Liver (tissue), 3 donors: ENCODE results near the gene CCDC126.

ENCODE experiments used
- GABPA ChIP-seq, 2 donors: IDR thresholded peaks in 1 of 2; conservative IDR thresholded peaks in 1 of 2; 2 replicates each; pipeline ENCODE4 v1.6.1; 2016; ENCODE audit warnings: antibody characterized with exemption in 2 of 2, mild to moderate bottlenecking in 1 of 2, moderate library complexity in 1 of 2
- HNF4A ChIP-seq, 2 donors: conservative IDR thresholded peaks; 2 replicates each; pipeline ENCODE4 v1.6.1; 2016; ENCODE audit warnings: antibody characterized with exemption in 2 of 2, mild to moderate bottlenecking in 2 of 2
- REST ChIP-seq: IDR thresholded peaks from 2 replicates; pipeline ENCODE4 v1.6.1; 2016; ENCODE audit warnings: antibody characterized with exemption, mild to moderate bottlenecking
- TF ChIP-seq, protein P1 (sequence below): IDR thresholded peaks from 2 replicates; pipeline ENCODE4 v1.6.1; 2016; ENCODE audit warnings: antibody characterized with exemption
- TF ChIP-seq, protein P2 (sequence below): fragments of 150-350 bp; IDR thresholded peaks from 2 replicates; pipeline ENCODE4 v1.5.1; 2017; ENCODE audit warnings: improper control_type of control experiment, low read depth, low read length; ENCODE audit not compliant: missing input control
- donor health status: healthy.
- donor health status: healthy.

- TF ChIP-seq, protein P1, sequence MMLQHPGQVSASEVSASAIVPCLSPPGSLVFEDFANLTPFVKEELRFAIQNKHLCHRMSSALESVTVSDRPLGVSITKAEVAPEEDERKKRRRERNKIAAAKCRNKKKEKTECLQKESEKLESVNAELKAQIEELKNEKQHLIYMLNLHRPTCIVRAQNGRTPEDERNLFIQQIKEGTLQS = no peak
- TF ChIP-seq, protein P2, sequence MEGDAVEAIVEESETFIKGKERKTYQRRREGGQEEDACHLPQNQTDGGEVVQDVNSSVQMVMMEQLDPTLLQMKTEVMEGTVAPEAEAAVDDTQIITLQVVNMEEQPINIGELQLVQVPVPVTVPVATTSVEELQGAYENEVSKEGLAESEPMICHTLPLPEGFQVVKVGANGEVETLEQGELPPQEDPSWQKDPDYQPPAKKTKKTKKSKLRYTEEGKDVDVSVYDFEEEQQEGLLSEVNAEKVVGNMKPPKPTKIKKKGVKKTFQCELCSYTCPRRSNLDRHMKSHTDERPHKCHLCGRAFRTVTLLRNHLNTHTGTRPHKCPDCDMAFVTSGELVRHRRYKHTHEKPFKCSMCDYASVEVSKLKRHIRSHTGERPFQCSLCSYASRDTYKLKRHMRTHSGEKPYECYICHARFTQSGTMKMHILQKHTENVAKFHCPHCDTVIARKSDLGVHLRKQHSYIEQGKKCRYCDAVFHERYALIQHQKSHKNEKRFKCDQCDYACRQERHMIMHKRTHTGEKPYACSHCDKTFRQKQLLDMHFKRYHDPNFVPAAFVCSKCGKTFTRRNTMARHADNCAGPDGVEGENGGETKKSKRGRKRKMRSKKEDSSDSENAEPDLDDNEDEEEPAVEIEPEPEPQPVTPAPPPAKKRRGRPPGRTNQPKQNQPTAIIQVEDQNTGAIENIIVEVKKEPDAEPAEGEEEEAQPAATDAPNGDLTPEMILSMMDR = no peak
- TF ChIP-seq REST (no peak), GABPA (IDR thresholded peaks at IDR 0.05 in 1 of 2, conservative IDR thresholded peaks at IDR 0.05 in 1 of 2) (no peak), HNF4A (conservative IDR thresholded peaks at IDR 0.05) (no peak)
Observed at GRCh38 chr7:23619141-23619540, 22.0 kb downstream of the CCDC126 start.
